GM15510 (cell line): ENCODE measurements around the gene CFL1.

ENCODE experiments used
- POLR2A ChIP-seq: IDR thresholded peaks from 3 replicates; pipeline ENCODE4 v1.6.1; 2011; ENCODE audit warnings: borderline replicate concordance; ENCODE audit not compliant: insufficient read length; ENCODE audit errors: extremely low read depth

The CFL1 gene

GRCh38 chr11:65858681-65859087 lies 704 bp upstream of the CFL1 start:
- TF ChIP-seq POLR2A, result no peak

GRCh38 chr11:65857500-65857852 lies 504 bp downstream of the CFL1 start:
- no peak for TF ChIP-seq POLR2A

- TF ChIP-seq POLR2A, result peak; percentile 70
Measured at GRCh38 chr11:65856689-65857499, 1.1 kb downstream of the CFL1 start.

GRCh38 chr11:65855927-65856363 lies 2.0 kb downstream of the CFL1 start:
- no peak for TF ChIP-seq POLR2A

DNA sequence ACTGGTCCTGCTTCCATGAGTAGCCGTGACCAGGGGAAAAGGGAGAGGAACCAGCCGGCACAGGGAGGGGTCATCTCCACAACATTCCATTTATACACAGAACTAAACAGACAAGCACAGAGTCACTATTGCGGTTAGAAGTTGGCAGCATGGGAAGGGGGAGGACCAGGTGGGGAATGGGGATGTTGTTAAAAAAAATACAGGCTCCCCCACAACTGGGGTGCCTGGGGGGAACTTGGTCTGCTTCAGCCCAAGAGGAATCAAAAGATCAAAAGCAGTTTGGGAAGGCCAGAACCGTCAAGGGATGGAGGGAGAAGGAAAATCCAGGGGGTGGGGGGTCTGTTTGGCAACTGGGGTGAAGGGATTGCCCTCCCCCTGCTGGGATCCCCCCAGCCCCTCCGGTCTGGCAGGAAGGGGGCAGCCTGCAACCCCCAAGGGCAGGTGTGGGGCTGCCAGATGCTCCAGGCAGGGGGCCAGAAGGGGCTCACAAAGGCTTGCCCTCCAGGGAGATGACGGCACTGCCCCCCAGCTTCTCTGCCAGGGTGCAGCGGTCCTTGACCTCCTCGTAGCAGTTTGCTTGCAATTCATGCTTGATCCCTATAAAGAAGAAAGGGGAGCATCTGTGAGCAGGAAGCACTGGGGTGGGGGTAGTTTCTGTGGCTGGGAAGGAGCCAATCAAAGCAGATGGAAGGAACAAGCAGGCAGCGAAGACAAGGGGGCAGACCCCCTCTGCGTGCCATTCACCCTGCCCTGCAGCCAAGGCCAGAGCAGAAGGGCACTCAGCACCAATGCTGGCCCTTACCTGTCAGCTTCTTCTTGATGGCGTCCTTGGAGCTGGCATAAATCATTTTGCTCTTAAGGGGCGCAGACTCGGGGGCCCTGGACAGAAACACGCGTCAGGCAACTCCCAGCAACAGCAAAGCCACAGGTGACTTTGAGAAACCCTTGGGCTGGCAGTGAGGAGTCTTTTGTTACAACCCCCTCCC lies 2.8 kb downstream of the CFL1 start:
- TF ChIP-seq POLR2A, result no peak

DNA sequence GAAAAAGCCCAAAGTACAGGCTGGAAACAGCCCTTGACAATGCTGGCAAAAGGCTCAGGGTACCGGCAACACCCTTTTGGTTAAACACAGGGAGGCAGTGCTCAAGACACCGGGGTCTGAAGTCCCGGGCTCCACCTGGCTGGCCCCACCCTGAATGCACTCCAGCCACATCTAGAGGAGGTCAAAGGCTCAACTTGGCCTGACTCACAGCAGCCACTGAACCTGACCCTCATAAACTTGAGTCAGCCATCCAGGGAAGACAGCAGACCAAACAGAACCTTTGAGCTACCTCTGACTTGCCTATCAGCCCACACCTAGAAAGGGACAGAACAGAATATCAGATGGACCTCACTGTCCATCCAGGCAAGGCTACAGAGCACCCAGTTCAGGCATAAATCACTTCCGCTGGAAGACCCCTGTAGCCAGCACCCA lies 3.8 kb downstream of the CFL1 start:
- TF ChIP-seq POLR2A, result no peak

GRCh38 chr11:65853246-65853979 lies 4.6 kb downstream of the CFL1 start:
- no peak for TF ChIP-seq POLR2A

DNA sequence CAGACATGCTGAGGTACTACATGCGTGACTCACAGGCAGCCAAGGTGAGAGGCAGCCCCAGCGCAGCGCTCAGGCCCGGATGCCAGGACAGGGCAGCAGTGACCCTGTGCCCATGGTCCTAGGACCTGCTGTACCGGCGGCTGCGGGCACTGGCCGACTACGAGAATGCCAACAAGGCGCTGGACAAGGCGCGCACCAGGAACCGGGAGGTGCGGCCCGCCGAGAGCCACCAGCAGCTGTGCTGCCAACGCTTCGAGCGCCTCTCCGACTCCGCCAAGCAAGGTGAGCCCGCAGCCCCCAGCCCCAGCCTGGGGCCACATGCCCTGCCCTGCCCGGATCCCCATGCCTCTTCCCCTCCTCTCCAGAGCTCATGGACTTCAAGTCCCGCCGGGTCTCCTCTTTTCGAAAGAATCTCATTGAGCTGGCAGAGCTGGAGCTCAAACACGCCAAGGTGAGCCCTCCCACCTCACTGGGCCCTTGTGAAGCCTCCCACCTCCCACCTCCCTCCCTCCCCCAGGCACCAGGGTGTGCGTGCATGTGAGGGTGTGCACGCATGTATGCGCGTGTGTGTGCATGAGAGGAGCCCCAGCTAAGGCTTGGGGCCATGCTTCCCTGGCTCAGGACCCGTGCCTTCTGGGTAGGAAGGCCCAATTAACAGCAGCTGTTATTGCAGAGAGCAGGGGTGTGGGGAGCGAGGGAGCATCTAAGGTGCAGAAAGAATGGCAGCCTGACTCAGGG lies 5.3 kb downstream of the CFL1 start:
- TF ChIP-seq POLR2A, result no peak

GRCh38 chr11:65851811-65852507 lies 6.0 kb downstream of the CFL1 start:
- TF ChIP-seq POLR2A, result peak; percentile 16

GRCh38 chr11:65851083-65851579 lies 6.8 kb downstream of the CFL1 start:
- TF ChIP-seq POLR2A, result no peak

DNA sequence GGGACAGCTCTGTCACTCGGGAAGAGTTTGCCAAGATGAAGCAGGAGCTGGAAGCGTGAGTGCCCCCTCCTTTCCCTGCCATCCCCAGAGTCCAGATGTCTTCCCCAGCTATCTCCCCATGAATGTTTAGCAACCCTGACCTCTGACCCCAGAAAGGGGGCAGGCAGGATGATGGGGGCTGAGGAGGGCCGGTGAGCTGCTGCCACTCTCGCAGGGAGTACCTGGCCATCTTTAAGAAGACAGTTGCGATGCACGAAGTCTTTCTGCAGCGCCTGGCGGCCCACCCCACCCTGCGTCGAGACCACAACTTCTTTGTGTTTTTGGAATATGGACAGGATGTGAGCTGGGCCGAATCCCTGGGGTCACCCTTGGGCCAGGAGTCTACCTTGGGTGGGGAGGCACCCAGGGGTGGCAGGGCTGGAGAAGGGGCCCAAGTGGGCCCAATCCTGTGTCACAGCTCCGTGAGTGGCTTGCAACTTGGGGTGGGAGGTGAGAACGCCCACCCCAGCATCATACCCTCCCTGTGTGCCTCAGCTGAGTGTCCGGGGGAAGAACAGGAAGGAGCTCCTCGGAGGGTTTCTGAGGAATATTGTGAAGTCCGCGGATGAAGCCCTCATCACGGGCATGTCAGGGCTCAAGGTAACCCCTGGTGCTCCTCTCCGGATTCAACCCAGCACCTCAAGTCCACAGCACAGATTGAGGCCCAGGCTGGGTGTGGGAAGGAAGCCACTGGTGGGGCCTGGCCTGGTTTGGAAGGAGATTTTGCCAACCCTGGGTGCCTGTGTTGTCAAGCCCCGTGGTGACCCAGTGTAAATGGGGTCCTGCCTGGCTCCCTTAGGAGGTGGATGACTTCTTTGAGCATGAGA lies 7.5 kb downstream of the CFL1 start:
- no peak for TF ChIP-seq POLR2A

GRCh38 chr11:65849771-65850216 lies 8.2 kb downstream of the CFL1 start:
- no peak for TF ChIP-seq POLR2A
